ENCODE data around the gene CBS. TPM values are rescaled to one million over a fixed set of nuclear protein-coding genes. Genes with fewer than 3 reads are reported as not detected.

CBS gene
- total and polyA plus RNA-seq, 8 donors: 2.0 to 25.1 (median 17.4) TPM

GRCh38 chr21:43004926-43005325 is 70.7 kb downstream of the CBS start:
- Histone ChIP-seq H3K36me3 (peaks cover 3 to 52% (median 47%) of the 10 kb centered on the region in 4 donors), H3K4me1 (peaks cover 0 to 23% (median 5%) of the 10 kb centered on the region in 4 donors), H3K4me3 (no peak overlapping the region), H3K9me3 (peaks cover 0 to 3% (median 1%) of the 10 kb centered on the region in 4 donors), H3K27me3 (no peaks in the 10 kb centered on the region), H3K27ac (no peak overlapping the region)
- WGBS, 5 donors: 79 to 88% (median 82%) methylated on average over 8 of the region's 8 CpGs
- TF ChIP-seq CTCF (IDR thresholded peaks at IDR 0.05) (no peak), POLR2A (IDR thresholded peaks at IDR 0.05) (no peak), EP300 (IDR thresholded peaks at IDR 0.05) (no peak)
- DNase-seq: no peak
- intact Hi-C loops (cut with DNase I; ENCODE audit: low total_unique reads): loop anchor here (10.0 kb wide), 1 partner anchor 670 kb away; no protein-coding TSS in a partner anchor

Other genes starting within 250 kb of the CBS start
- 100 to 1,000 TPM in 1 of 5 donors, 10 to 100 TPM in 2, 1 to 10 TPM in 2; 7.6 to 285 (median 21.5) TPM for gene WDR4, start 196.3 kb downstream of the CBS start, total RNA-seq
- gene WDR4, start 196.3 kb downstream of the CBS start, polyA plus RNA-seq: 10 to 100 TPM in 1 of 3 donors, 1 to 10 TPM in 2; 7.5 to 10.4 (median 7.8) TPM
- gene NDUFV3, start 182.5 kb downstream of the CBS start, total RNA-seq: 10 to 100 TPM; 33.9 to 51.3 (median 42.3) TPM
- gene NDUFV3, start 182.5 kb downstream of the CBS start, polyA plus RNA-seq: 10 to 100 TPM; 19.2 to 19.6 (median 19.3) TPM
- under 1 TPM in 1 of 5 donors, not detected in 4; 0.55 TPM for gene ERVH48-1, start 150.2 kb downstream of the CBS start, total RNA-seq
- not detected for gene ERVH48-1, start 150.2 kb downstream of the CBS start, polyA plus RNA-seq
- 10 to 100 TPM in 4 of 5 donors, 1 to 10 TPM in 1; 4.9 to 88.7 (median 16.5) TPM for gene PKNOX1, start 101.3 kb downstream of the CBS start, total RNA-seq
- gene PKNOX1, start 101.3 kb downstream of the CBS start, polyA plus RNA-seq: 10 to 100 TPM in 1 of 3 donors, 1 to 10 TPM in 2; 8.2 to 14.4 (median 9.1) TPM
- 100 to 1,000 TPM in 1 of 5 donors, 10 to 100 TPM in 4; 16.1 to 170 (median 25.7) TPM for gene U2AF1, start 31.7 kb upstream of the CBS start, total RNA-seq
- gene U2AF1, start 31.7 kb upstream of the CBS start, polyA plus RNA-seq: 10 to 100 TPM; 38.3 to 48.3 (median 42.3) TPM
- not detected for gene CRYAA, start 93.2 kb upstream of the CBS start, total RNA-seq
- not detected for gene CRYAA, start 93.2 kb upstream of the CBS start, polyA plus RNA-seq

Data from stomach (tissue), 9 donors.